ENCODE data around the gene CCDC171.

The CCDC171 gene

GRCh38 chr9:16023446-16023845, 470.6 kb downstream of the CCDC171 start:
- no peak overlapping the region for H3K4me3 ChIP-seq (ENCODE audit: low read depth, low read length)
- no peak overlapping the region for H3K27ac ChIP-seq
- H3K36me3 ChIP-seq, result no peaks in the 10 kb centered on the region
- DNase-seq, result no peak
- no peaks in the 10 kb centered on the region for H3K9me3 ChIP-seq (ENCODE audit: severe bottlenecking)
- no peaks in the 10 kb centered on the region for H3K27me3 ChIP-seq (ENCODE audit: insufficient read depth, low read depth, severe bottlenecking)
- TF ChIP-seq, protein P1, sequence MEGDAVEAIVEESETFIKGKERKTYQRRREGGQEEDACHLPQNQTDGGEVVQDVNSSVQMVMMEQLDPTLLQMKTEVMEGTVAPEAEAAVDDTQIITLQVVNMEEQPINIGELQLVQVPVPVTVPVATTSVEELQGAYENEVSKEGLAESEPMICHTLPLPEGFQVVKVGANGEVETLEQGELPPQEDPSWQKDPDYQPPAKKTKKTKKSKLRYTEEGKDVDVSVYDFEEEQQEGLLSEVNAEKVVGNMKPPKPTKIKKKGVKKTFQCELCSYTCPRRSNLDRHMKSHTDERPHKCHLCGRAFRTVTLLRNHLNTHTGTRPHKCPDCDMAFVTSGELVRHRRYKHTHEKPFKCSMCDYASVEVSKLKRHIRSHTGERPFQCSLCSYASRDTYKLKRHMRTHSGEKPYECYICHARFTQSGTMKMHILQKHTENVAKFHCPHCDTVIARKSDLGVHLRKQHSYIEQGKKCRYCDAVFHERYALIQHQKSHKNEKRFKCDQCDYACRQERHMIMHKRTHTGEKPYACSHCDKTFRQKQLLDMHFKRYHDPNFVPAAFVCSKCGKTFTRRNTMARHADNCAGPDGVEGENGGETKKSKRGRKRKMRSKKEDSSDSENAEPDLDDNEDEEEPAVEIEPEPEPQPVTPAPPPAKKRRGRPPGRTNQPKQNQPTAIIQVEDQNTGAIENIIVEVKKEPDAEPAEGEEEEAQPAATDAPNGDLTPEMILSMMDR (IDR thresholded peaks at IDR 0.05; ENCODE audit: low read depth, low read length), result no peak

All from WERI-Rb-1 (cell line).